ENCODE results near the gene TRPC4AP. TPM values are rescaled to one million over a fixed set of nuclear protein-coding genes. Genes with fewer than 3 reads are reported as not detected.

Gene TRPC4AP
- total RNA-seq, 2 donors from 2014 or later, result 44.1 to 57.4 TPM

GRCh38 chr20:34993941-34994508 lies 98.6 kb downstream of the TRPC4AP start:
- intact Hi-C loops (cut with DNase I), result no loop called here
- Histone ChIP-seq H3K27ac (no peak overlapping the region), H3K4me1 (no peaks in the 10 kb centered on the region), H3K36me3 (replicated peaks in 1 of 2; ENCODE audit: insufficient read depth in 1 of 2, low read depth in 2 of 2) (peaks cover 0 to 10% of the 10 kb centered on the region in 2 donors), H3K4me3 (no peak overlapping the region), H3K9me3 (no peaks in the 10 kb centered on the region), H3K27me3 (no peaks in the 10 kb centered on the region)
- TF ChIP-seq POLR2A (IDR thresholded peaks at IDR 0.05) (no peak), CTCF (IDR thresholded peaks at IDR 0.05) (no peak)
- no peak for ATAC-seq
- 91% methylated on average over 22 of the region's 22 CpGs; no CpG with 5 or more reads in 1 of the 2 donors for WGBS, 2 donors
- no peak for DNase-seq

GRCh38 chr20:34992751-34993417 lies 99.7 kb downstream of the TRPC4AP start:
- no peak for TF ChIP-seq POLR2A (IDR thresholded peaks at IDR 0.05)
- TF ChIP-seq CTCF (IDR thresholded peaks at IDR 0.05), result no peak
- no peaks in the 10 kb centered on the region for H3K4me1 ChIP-seq
- intact Hi-C loops (cut with DNase I), result no loop called here
- 95 to 96% methylated on average over 10 to 20 of the region's 20 CpGs for WGBS, 2 donors
- H3K27me3 ChIP-seq, result no peaks in the 10 kb centered on the region
- no peaks in the 10 kb centered on the region for H3K9me3 ChIP-seq
- ATAC-seq, result no peak
- peaks cover 0 to 10% of the 10 kb centered on the region in 2 donors for H3K36me3 ChIP-seq (replicated peaks in 1 of 2; ENCODE audit: insufficient read depth in 1 of 2, low read depth in 2 of 2)
- no peak overlapping the region for H3K4me3 ChIP-seq
- H3K27ac ChIP-seq, result no peak overlapping the region
- DNase-seq, result no peak

- Histone ChIP-seq H3K4me3 (no peak overlapping the region), H3K4me1 (no peaks in the 10 kb centered on the region), H3K36me3 (replicated peaks in 1 of 2; ENCODE audit: insufficient read depth in 1 of 2, low read depth in 2 of 2) (peaks cover 0 to 2% of the 10 kb centered on the region in 2 donors), H3K27ac (no peak overlapping the region), H3K27me3 (peaks cover 0 to 3% of the 10 kb centered on the region in 2 donors), H3K9me3 (no peaks in the 10 kb centered on the region)
- intact Hi-C loops (cut with DNase I), result no loop called here
- WGBS, 2 donors, result 84 to 95% methylated on average over 13 to 18 of the region's 18 CpGs
- no peak for DNase-seq
- TF ChIP-seq CTCF (IDR thresholded peaks at IDR 0.05), result no peak
- no peak for TF ChIP-seq POLR2A (IDR thresholded peaks at IDR 0.05)
- no peak for ATAC-seq
Observed at GRCh38 chr20:34990661-34991214, 101.9 kb downstream of the TRPC4AP start.

- peaks cover 0 to 2% of the 10 kb centered on the region in 2 donors for H3K36me3 ChIP-seq (replicated peaks in 1 of 2; ENCODE audit: insufficient read depth in 1 of 2, low read depth in 2 of 2)
- DNase-seq, result peak in 1 of 4 donors; percentile 10
- no peak for TF ChIP-seq CTCF (IDR thresholded peaks at IDR 0.05)
- no peak for TF ChIP-seq POLR2A (IDR thresholded peaks at IDR 0.05)
- H3K4me3 ChIP-seq, result no peak overlapping the region
- intact Hi-C loops (cut with DNase I), result no loop called here
- no peak overlapping the region for H3K27ac ChIP-seq
- WGBS, 2 donors, result 64 to 69% methylated on average over 11 of the region's 11 CpGs
- no peaks in the 10 kb centered on the region for H3K9me3 ChIP-seq
- no peaks in the 10 kb centered on the region for H3K4me1 ChIP-seq
- peaks cover 0 to 8% of the 10 kb centered on the region in 2 donors for H3K27me3 ChIP-seq
- no peak for ATAC-seq
Observed at GRCh38 chr20:34990231-34990630, 102.4 kb downstream of the TRPC4AP start.
